GM18505 (cell line): Measurements from ENCODE around the gene C1QL1.

Experiments used
- ATAC-seq: cut with Tn5 transposase; IDR thresholded peaks from one replicate; pipeline ENCODE4 v1.9.1; 2021; ENCODE audit not compliant: unreplicated experiment
- POLR2A ChIP-seq: IDR thresholded peaks from 4 replicates; pipeline ENCODE4 v1.6.1; 2011; ENCODE audit warnings: borderline replicate concordance; ENCODE audit not compliant: insufficient read depth, insufficient read length; ENCODE audit errors: extremely low read depth

The C1QL1 gene

DNA sequence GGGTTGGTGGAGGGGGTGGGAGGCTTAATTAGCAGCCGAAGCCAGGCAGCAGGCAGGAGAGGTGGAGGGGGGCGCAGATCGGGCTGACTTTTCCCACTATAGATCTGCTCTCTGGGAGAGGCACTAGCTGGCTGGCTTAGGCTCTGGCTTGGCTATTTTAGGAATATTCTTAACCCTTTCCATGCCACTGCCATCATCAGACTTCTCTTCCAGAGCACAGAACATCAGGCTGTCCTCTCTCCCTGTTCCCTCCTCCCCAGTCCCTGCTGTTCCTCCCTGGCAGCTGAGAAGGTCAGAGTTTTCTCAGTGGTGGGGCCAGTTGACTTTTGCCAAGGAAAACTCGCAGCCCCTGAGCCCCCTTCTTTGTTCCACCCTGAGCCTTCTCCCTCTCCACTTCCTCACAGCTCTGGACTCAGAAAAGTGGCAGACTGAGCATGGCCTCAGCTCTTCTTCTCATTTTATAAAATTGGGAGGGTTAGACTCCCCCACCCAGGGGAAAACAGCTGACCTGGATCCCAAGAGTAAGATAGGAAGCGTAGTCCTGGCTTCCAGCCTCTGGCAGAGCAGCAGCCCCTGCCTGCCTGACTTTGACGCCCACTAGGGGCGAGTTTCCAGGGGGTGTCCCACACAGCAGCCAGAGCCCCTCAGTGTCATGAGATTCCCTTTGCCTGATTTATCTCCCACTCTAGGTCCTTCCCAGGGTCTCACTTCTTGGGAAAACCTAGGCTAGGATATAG lies 9.9 kb upstream of the C1QL1 start:
- TF ChIP-seq POLR2A, result no peak
- no peak for ATAC-seq

DNA sequence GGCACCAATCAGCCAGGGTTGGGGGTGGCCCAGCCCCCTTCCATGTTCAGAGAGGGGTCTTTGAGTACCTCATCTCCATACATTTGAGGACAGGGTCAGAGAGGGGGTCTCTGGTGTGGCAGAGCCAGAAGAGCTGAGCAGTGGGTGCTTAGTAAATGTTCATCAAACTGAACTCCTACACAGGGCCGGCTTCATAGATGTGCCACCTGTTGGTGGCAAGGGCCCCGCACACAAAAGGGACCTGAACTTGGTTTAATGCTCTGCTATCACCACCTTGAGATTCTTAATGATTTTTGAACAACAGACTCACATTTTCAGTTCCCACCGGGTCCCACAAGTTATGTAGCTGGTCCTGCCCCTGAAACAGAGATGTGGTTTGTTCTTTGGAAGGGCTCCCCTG lies 9.0 kb upstream of the C1QL1 start:
- no peak for ATAC-seq
- no peak for TF ChIP-seq POLR2A

DNA sequence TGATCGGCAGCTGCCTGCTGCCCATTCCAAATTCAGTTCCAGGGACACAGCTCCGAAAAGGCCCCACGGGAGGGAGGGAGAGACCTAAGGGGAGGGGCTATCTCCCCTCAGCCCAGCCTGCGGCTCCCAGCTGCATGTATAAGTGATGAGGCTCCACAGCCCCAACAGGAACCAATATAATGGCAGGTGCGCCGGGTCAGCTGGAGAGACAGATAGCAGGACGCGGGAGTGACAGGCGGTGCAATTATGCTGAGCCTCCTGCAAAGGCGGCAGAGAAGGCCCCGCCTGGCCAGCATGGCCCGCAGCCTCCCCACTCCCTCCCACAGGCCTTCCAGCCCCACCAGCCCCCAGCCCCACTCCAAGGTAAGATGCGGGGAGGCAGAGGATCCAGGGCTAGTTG lies 8.1 kb upstream of the C1QL1 start:
- TF ChIP-seq POLR2A, result no peak
- no peak for ATAC-seq

DNA sequence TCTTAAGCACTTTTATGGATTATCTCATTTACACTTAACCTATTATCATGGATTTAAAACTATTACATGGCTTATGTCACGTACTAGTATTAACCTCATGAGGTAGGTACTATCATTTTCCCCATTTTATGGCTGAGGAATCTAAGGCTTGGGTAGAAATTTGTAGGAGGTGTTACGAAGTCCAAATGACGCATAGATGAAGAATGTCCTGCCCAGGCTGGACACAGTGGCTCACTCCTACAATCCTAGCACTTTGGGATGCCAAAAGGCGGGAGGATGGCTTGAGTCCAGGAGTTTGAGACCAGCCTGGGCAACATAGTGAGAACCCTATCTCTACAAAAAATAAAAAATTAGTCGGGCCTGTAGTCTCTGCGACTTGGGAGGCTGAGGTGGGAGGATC lies 4.8 kb upstream of the C1QL1 start:
- TF ChIP-seq POLR2A, result no peak
- ATAC-seq, result no peak

DNA sequence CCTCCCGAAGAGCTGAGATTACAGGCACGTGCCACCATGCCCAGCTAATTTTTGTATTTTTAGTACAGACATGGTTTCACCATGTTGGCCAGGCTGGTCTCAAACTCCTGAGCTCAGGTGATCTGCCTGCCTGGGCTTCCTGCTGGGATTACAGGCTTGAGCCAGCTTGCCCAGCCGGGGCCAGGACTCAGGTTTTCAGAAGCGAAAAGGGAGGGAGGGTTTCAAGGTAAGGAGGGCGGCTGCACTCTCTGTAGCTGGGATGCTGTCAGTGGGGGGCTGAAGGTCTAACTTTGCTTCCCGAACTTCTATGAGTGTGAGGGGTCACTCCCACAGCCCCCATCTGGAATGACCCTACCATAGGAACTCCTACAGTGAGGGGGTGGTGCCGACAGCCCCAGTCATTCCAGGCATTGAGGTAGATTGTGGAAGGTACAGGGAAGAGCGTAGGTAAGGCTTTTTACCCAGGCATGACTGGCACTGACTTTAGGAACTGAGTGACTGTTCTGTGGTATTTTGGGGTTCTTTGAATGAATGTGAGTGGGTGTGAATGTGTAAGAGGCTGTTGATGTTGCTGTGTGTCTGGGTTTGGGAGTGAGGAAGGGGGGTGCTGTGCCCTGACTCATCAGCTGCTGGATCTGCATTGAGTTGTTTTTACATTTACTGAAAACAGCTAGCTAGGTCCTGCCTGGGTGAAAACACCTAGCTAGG lies 3.8 kb upstream of the C1QL1 start:
- no peak for TF ChIP-seq POLR2A
- no peak for ATAC-seq

DNA sequence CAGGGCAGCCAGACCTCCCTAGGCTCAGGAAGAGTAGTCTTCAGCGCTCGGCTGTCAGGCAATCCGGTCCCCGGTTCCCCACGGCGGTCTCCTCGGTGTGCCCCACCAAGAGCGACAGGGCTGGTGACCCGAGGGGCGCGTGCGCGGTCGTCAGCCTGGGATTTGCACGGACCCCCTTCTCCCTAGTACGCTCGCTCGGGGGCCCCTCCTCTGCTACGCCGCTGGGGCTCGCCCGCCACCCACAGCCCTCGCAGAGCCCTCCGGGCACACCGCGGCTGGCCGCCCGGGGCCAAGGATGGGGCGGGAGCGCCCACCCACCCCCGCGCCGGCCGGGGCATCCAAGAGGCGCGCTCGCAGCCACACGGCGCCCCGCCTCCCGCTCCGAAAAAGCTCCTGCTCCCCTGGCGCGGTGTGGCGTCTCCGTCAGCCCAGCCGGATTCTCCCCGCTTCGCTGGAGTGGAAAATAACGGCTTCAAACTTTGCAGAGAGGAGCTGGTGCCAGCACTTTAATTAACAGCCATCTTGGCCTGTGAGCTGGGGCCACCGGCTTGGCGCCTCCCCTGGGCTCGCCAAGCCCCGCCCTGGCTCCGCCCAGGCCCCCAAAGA lies 2.1 kb upstream of the C1QL1 start:
- TF ChIP-seq POLR2A, result no peak
- ATAC-seq, result no peak

DNA sequence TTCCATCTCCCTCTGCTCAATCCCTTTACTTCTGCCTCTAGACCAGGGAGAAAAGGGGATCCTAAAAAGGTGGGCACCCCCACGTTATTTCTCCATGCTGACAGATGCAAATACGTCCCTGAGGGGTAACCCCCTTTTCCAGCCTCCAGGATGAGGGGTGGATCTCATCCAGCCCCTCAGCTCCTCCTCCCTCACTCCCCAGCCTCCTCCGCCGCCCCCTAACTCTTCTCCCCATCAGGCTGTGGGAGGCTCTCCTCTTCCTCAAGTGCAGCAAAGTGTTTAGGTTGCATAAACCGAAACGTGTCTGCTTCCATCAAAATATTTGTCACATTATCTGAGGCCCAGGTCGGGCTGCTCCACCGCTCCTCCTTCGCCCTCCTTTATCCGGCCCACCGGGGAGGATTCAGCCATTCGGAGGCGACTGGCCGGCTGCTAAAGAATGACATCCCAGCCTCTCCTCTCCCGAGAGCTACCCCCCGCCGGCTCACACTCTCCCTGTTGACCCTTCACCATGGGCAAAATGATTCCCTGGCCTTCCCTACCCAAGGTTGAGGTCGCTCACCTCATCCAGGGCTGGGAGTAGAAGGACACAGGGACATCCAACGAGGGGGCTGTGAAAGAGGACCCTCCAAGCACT lies 1.2 kb upstream of the C1QL1 start:
- TF ChIP-seq POLR2A, result no peak
- no peak for ATAC-seq

DNA sequence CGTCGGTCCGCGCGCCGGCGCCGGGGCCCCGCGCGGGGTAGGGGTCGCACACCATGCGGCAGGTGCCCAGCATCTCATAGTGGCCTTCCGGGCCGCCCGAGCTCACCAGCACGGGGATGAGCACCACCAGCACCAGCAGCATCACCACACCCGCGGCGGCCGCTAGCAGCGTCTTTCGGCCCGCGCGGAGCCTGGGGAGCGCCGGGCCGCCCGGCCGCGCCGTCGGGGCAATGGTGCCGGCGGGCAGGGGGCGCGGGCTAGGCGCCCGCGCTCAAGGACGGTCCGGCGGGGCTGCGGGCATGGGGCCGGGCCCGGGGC lies 237 bp downstream of the C1QL1 start:
- TF ChIP-seq POLR2A, result no peak
- ATAC-seq, result peak; percentile 12

DNA sequence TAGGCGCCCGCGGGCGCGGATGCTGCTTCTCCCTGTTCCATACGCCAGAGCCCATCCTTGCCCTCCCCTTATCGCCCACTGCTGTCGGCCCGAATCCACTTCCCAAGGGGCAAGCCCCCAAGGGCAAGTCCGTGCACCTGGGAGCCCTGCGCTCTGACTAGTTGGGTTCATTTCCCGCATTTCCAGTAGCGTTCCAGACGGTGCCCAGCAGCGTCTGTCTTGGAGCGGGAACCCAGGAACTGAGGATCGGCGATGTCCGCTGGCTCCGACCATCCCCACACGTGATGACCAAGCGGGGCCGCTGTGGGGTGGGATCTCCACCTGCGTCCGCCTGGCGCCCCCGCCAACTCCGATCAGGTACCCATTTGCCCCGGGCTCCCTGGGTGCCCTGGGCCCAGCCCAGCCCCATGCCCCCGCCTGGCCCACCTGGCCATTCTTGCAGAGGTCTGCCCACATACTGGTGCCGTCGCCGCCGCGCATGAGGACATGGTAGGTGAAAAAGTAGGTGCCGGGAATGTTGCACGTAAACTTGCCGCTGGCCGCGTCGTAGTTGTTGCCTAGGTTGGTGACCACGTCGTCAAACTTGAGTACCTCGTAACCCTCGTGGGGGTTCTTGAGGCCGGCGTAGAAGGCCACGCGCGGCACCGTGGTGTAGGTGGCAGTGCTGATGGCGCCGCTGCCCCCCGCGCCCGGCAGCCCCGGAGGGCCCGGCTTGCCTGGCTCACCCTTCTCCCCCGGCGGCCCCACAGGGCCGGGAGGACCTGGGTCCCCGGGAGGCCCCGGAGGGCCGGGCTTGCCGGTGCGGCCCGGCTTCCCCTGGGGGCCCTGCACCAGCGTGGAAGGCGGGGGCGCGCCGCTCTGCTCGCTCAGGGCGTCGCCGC lies 837 bp downstream of the C1QL1 start:
- no peak for ATAC-seq
- TF ChIP-seq POLR2A, result no peak

DNA sequence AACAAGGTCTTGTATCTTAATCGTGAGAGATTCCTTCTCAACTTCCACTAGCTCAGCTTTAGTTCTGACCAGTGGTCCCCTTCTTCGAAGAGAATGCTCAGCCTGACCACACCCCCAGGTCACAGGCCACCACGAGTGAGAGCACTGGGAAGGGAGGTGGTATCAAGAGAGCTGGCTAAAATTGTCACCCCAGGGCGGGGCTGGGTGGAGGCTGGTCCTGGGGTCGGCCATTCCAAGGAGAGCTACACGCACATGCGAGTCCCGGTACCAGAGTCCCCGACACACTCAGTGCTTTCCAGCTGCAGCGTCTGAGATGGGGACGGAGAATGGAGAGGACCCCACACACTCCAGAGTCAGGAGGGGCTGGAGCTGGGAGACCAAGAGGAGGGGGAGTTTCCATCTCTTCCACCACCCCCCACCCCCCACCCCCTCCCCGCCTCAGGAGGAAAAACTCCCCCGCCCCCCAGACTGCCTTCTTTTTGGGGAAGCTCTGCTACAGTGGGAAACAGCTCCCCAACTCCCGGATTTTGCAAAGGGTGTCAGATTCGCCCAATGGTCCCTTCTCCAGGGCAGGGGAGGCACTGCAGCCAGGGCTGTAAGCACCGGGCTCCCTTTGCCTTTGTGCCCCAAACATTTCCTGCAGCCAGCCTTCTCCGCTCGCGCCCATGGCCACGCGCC lies 1.6 kb downstream of the C1QL1 start:
- no peak for TF ChIP-seq POLR2A

DNA sequence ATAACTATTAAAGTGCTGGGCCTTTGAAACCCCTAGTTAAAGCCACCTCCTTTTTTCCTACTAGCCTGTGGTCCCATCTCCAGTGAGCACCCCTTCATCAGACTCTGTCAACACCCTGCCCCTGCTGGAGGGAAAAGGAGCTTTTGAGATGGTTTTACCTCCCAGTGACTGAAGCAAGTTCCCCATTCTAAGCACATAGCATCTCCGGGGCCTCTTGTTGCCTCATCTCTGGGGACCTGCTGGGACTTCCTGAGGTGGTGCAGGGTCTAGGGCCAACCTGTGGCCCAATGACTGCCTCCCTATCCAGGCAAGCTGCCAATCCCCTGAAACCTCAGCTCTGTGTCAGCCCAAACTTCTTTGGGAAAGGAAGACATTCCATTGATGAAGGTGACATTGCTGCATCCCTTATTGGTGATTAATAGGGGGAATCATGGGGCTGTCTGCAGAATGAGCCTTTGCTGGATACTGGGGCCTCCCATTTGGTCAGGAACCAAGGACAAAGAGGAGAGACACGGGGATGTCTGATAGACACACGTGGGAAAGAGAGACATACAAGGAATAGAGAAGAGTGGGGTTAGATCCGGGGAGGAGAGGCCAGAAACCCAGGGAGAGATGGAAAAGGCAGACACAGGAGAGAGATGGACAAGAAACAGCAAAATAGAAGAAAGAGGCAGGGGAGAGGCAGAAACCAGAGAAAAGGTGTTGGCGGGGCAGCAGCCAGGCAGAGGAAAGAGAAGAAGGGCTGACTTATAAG lies 2.4 kb downstream of the C1QL1 start:
- ATAC-seq, result no peak
- no peak for TF ChIP-seq POLR2A

More for the DNA sequence above, 1.6 kb downstream of the C1QL1 start:
- no peak for ATAC-seq

DNA sequence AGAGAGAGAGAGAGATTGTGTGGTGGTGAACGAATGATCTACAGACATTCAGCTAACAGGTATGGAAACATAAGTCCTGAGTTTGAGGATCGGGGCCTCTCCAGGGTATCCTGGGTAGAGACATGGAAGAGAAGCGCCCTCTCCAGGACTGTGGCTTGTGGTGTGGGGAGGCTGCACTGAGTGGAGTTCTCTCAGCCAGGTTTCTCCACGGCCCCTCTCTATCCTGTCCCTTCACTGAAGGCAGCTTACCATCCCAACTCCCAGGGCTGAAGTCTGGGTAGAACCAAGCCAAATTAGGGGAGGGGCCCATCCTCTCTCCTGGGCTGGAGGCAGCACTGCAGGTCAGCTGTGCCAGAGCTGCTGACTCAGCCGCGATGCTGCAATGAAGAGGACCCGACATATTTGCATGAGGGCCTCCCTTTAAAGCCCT lies 6.2 kb downstream of the C1QL1 start:
- ATAC-seq, result no peak
- TF ChIP-seq POLR2A, result no peak

DNA sequence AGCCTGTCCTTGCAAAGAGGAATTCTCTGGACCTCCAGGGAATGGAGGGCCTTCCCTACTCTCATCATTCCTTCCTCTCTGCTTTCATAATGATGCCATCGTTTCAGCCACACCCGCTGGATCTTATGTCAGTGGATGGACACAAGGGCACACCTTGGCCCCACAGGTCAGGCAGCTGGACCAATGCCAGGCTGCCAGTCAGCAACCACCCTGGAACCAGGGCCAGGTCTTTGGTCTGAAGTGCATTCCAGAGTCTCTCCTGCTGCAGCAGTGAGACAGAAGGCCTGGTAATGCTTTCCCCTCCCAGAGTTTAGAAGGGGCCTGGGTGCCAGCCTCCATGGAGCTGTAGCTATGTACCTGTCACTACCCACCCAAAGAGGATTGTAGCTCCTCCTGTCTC lies 7.4 kb downstream of the C1QL1 start:
- no peak for ATAC-seq
- no peak for TF ChIP-seq POLR2A
